HEK293 (cell line): ENCODE results near the gene NAALADL2.

Experiments
- TCF7L2 ChIP-seq: IDR thresholded peaks from 2 replicates; pipeline ENCODE4 v1.6.1; 2011; ENCODE audit warnings: low read depth, mild to moderate bottlenecking, inconsistent platforms, low read length, moderate library complexity, borderline replicate concordance
- ZNF311 ChIP-seq: fragments of 450-650 bp; formaldehyde crosslinking; IDR thresholded peaks from 2 replicates; pipeline ENCODE4 v1.5.1; 2017; ENCODE audit warnings: missing biosample characterization, missing genetic modification characterization, borderline replicate concordance
- ZNF335 ChIP-seq: fragments of 450-650 bp; formaldehyde crosslinking; conservative IDR thresholded peaks from 2 replicates; pipeline ENCODE4 v1.5.1; 2016; ENCODE audit warnings: missing biosample characterization, missing genetic modification characterization
- ZNF621 ChIP-seq: fragments of 450-650 bp; formaldehyde crosslinking; IDR thresholded peaks from 2 replicates; pipeline ENCODE4 v1.5.1; 2017; ENCODE audit warnings: missing biosample characterization, missing genetic modification characterization
- ZNF707 ChIP-seq: fragments of 450-650 bp; formaldehyde crosslinking; IDR thresholded peaks from 2 replicates; pipeline ENCODE4 v1.5.1; 2016; ENCODE audit warnings: missing biosample characterization, missing genetic modification characterization
- ZNF792 ChIP-seq: fragments of 450-650 bp; formaldehyde crosslinking; IDR thresholded peaks from 2 replicates; pipeline ENCODE4 v1.5.1; 2016; ENCODE audit warnings: missing biosample characterization, missing genetic modification characterization
- TF ChIP-seq, protein P1 (sequence below): fragments of 450-650 bp; formaldehyde crosslinking; IDR thresholded peaks from 2 replicates; pipeline ENCODE4 v1.5.1; 2016; ENCODE audit warnings: missing biosample characterization, missing genetic modification characterization

DNA sequence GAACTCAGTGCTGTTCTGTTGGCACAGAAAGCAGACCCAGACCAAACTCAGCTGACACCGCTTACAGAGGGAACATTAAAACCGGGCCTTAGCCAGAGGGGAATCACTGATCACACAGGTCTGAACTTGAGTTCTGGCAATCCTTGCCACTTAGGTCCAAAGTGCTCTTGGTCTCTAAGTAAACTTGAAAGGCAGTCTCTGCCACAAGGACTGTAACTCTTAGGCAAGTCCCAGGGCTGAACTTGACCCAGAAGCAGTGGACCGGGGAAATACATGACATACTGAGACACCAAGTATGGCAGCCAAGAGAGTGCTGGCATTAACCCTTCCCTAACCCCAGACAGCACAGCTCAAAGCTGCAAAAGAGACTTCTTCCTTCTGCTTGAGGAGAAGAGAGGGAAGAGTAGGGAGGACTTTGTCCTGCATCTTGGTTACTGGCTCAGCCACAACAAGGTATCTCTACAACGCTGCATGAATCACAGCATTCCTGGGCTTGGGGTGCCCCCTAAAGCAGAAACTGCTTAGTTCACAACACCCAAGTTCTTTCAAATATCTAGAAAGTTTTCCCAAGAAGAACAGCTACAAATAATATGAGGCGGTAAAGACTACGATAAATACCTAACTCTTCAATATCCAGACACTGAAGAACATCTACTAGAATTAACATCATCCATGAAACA, 32.5 kb downstream of the NAALADL2 start:
- TF ChIP-seq ZNF707 (tag by site-specific recombination): no peak
- TF ChIP-seq, protein P1, sequence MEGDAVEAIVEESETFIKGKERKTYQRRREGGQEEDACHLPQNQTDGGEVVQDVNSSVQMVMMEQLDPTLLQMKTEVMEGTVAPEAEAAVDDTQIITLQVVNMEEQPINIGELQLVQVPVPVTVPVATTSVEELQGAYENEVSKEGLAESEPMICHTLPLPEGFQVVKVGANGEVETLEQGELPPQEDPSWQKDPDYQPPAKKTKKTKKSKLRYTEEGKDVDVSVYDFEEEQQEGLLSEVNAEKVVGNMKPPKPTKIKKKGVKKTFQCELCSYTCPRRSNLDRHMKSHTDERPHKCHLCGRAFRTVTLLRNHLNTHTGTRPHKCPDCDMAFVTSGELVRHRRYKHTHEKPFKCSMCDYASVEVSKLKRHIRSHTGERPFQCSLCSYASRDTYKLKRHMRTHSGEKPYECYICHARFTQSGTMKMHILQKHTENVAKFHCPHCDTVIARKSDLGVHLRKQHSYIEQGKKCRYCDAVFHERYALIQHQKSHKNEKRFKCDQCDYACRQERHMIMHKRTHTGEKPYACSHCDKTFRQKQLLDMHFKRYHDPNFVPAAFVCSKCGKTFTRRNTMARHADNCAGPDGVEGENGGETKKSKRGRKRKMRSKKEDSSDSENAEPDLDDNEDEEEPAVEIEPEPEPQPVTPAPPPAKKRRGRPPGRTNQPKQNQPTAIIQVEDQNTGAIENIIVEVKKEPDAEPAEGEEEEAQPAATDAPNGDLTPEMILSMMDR (tag by site-specific recombination): no peak
- no peak for TF ChIP-seq TCF7L2
- TF ChIP-seq ZNF335 (tag by site-specific recombination): no peak
- TF ChIP-seq ZNF311 (tag by site-specific recombination): no peak
- TF ChIP-seq ZNF621 (tag by site-specific recombination): no peak
- TF ChIP-seq ZNF792: no peak
